HepG2 (cell line): ENCODE measurements around the gene ARFGAP3. TPM values are rescaled to one million over a fixed set of nuclear protein-coding genes. Genes with fewer than 3 reads are reported as not detected.

Experiments
- AHDC1 ChIP-seq: sonication (generic); formaldehyde crosslinking; IDR thresholded peaks from 2 replicates; pipeline ENCODE4 v1.5.1; 2020; ENCODE audit warnings: mild to moderate bottlenecking, missing genetic modification reagents, borderline replicate concordance
- DBP ChIP-seq: sonication (generic); formaldehyde crosslinking; IDR thresholded peaks from 2 replicates; pipeline ENCODE4 v1.4.0; 2020; ENCODE audit warnings: missing genetic modification reagents; ENCODE audit errors: not compliant biosample characterization
- FOXP1 ChIP-seq, 2 experiments: fragments of 450-650 bp in 1 of 2; IDR thresholded peaks; 2 replicates each; pipeline ENCODE4 v1.6.1; 2017 to 2018; ENCODE audit warnings: antibody characterized with exemption in 1 of 2
- GLI4 ChIP-seq: sonication (generic); formaldehyde crosslinking; IDR thresholded peaks from 2 replicates; pipeline ENCODE4 v1.5.1; 2020; ENCODE audit warnings: missing genetic modification reagents, mild to moderate bottlenecking, moderate library complexity, borderline replicate concordance
- HOXA5 ChIP-seq: sonication (generic); formaldehyde crosslinking; IDR thresholded peaks from 2 replicates; pipeline ENCODE4 v1.4.0; 2020; ENCODE audit warnings: missing genetic modification reagents
- KDM5A ChIP-seq: fragments of 200-600 bp; sonication (generic); IDR thresholded peaks from 2 replicates; pipeline ENCODE4 v1.7.0; 2018; ENCODE audit warnings: antibody characterized with exemption, mild to moderate bottlenecking, low read length, borderline replicate concordance
- MIER3 ChIP-seq: IDR thresholded peaks from 2 replicates; pipeline ENCODE4 v1.6.1; 2016; ENCODE audit warnings: missing compliant biosample characterization, borderline replicate concordance
- NFRKB ChIP-seq: fragments of 450-650 bp; IDR thresholded peaks from 2 replicates; pipeline ENCODE4 v1.6.1; 2017
- RFXAP ChIP-seq: sonication (generic); formaldehyde crosslinking; IDR thresholded peaks from 2 replicates; pipeline ENCODE4 v1.4.0; 2020; ENCODE audit warnings: missing genetic modification reagents, borderline replicate concordance
- RNF219 ChIP-seq: sonication (generic); formaldehyde crosslinking; IDR thresholded peaks from 2 replicates; pipeline ENCODE4 v1.5.0; 2020; ENCODE audit warnings: mild to moderate bottlenecking, missing genetic modification reagents
- SP2 ChIP-seq: sonication (generic); formaldehyde crosslinking; IDR thresholded peaks from 2 replicates; pipeline ENCODE4 v1.5.1; 2020; ENCODE audit warnings: mild to moderate bottlenecking, missing genetic modification reagents
- TCF12 ChIP-seq, 2 experiments: fragments of 450-650 bp in 1 of 2; sonication (generic) in 1 of 2; formaldehyde crosslinking in 1 of 2; IDR thresholded peaks; 2 replicates each; pipeline versions ENCODE4 v1.6.1 to v1.8.0; 2017 to 2022; ENCODE audit warnings: antibody characterized with exemption in 1 of 2, mild to moderate bottlenecking in 1 of 2, missing genetic modification reagents in 1 of 2, moderate library complexity in 1 of 2
- TCF7L2 ChIP-seq: IDR thresholded peaks from 2 replicates; pipeline ENCODE4 v1.6.1; 2011; ENCODE audit warnings: mild to moderate bottlenecking, low read depth, low read length, moderate library complexity
- ZNF292 ChIP-seq: sonication (generic); formaldehyde crosslinking; IDR thresholded peaks from 2 replicates; pipeline ENCODE4 v1.8.1; 2022; ENCODE audit warnings: mild to moderate bottlenecking, low read depth, missing genetic modification reagents, borderline replicate concordance
- ZNF367 ChIP-seq: sonication (generic); formaldehyde crosslinking; IDR thresholded peaks from 2 replicates; pipeline ENCODE4 v1.4.0; 2020; ENCODE audit warnings: missing genetic modification reagents, borderline replicate concordance
- ZNF431 ChIP-seq: sonication (generic); formaldehyde crosslinking; IDR thresholded peaks from 2 replicates; pipeline ENCODE4 v1.9.0; 2022; ENCODE audit warnings: missing genetic modification reagents, low read depth, mild to moderate bottlenecking, borderline replicate concordance
- ZNF570 ChIP-seq: sonication (generic); formaldehyde crosslinking; IDR thresholded peaks from 2 replicates; pipeline ENCODE4 v1.4.0; 2020; ENCODE audit warnings: mild to moderate bottlenecking, missing genetic modification reagents, borderline replicate concordance
- ZNF75D ChIP-seq: sonication (generic); formaldehyde crosslinking; IDR thresholded peaks from 2 replicates; pipeline ENCODE4 v1.8.1; 2023; ENCODE audit warnings: missing genetic modification reagents, mild to moderate bottlenecking, borderline replicate concordance
- polyA plus RNA-seq, 8 experiments: library from polyadenylated mRNA; depleted of rRNA in 3 of 8; stranded (reverse) in 7 of 8; unstranded in 1 of 8; fragments of >200 nt; fragmentation: Illumina TruSeq in 4 of 8; extraction: Trizol in 4 of 8; gene quantifications; 2 replicates each; pipeline versions ENCODE4 v1.2.1 to v1.2.3, GENCODE V29; 2011 to 2016; ENCODE audit warnings: low read depth in 4 of 8, missing spikeins in 1 of 8, mixed read lengths in 1 of 8; ENCODE audit not compliant: insufficient read depth in 1 of 8
- total RNA-seq, 5 experiments: library from RNA; depleted of rRNA; stranded (reverse); fragments of >200 nt; fragmentation: Illumina TruSeq; extraction: Trizol; gene quantifications; 2 replicates each; pipeline ENCODE4 v1.2.3, GENCODE V29; 2016; ENCODE audit warnings: low read depth in 1 of 5

ARFGAP3 gene
- total and polyA plus RNA-seq, 2 of the 13 experiments (the other 11 are each of a cell fraction or from before 2014, with no cell fraction given), result 41.7 to 61.6 TPM

DNA sequence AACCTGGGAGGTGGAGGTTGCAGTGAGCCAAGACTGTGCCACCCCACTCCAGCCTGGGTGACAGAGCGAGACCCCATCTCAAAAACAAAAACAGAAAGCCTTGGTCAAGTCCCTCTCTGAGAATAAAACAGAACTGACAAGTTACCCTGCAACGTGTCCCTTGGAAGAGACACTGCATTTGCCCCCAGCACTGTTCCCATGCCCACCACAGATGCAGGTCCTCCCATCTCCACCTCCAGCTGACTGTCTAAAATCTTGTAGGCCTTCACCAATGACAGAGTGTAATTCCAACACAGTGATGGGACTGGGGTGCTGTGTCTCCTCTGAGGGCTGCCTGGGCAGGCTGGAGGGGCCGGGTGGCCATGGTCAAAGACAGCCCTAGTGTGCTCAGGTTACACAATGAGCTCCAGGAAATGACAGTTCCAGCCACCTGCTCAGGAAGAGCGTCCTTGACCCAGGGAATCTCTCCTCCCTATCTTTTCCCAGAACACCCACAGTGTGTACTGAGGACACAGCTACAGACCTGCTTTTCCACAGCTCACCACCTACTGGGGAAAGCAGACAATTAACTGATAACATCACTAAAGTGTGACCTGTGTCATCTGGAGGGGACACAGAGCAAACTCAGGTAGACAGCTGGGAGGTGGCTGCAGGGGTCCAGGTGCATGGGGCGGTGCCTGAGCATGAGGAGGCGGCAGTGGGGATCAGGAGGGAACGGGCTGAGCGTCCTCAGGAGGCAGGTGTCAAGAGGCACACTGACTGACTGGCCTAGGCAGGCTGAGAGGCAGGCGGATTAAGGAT lies 56.4 kb downstream of the ARFGAP3 start (continued):
- TF ChIP-seq DBP (CRISPR knock-in tag), result no peak
- TF ChIP-seq TCF7L2, result no peak
- TF ChIP-seq ZNF570 (CRISPR knock-in tag), result no peak
- TF ChIP-seq ZNF367, result no peak
- no peak for TF ChIP-seq NFRKB
- no peak; the same call in 1 of the 2 replicates for TF ChIP-seq GLI4 (CRISPR knock-in tag)
- TF ChIP-seq SP2 (CRISPR knock-in tag), result no peak
- TF ChIP-seq FOXP1 (IDR thresholded peaks at IDR 0.05), result no peak
- TF ChIP-seq FOXP1 (CRISPR knock-in tag; IDR thresholded peaks at IDR 0.05), result peak; percentile 87
- TF ChIP-seq KDM5A, result no peak; the same call in 1 of the 2 replicates
- TF ChIP-seq RNF219, result no peak
- no peak for TF ChIP-seq ZNF75D (CRISPR knock-in tag)
- TF ChIP-seq AHDC1 (CRISPR knock-in tag), result peak; percentile 91; the same call in 1 of the 2 replicates
- no peak for TF ChIP-seq TCF12 (IDR thresholded peaks at IDR 0.05)
- 0 out of 2 replicates have a peak, but pooled peaks have one; percentile 73 for TF ChIP-seq TCF12 (CRISPR knock-in tag; IDR thresholded peaks at IDR 0.05)
- peak; percentile 63; the same call in 1 of the 2 replicates for TF ChIP-seq HOXA5 (CRISPR knock-in tag)
- TF ChIP-seq MIER3, result peak; percentile 96; the same call in 1 of the 2 replicates
- no peak for TF ChIP-seq ZNF431 (CRISPR knock-in tag)
- TF ChIP-seq ZNF292 (CRISPR knock-in tag), result peak; percentile 87; the same call in 1 of the 2 replicates
- TF ChIP-seq RFXAP (CRISPR knock-in tag), result 0 out of 2 replicates have a peak, but pooled peaks have one; percentile 66
